Posterior cingulate gyrus (tissue), 11 donors: ENCODE data around the gene SVIL.
"Not testable (repeated sequence)": the region's sequence is repeated elsewhere in the genome, so short reads cannot be mapped to it uniquely, and the experiment has no call there.

Experiments used
- DNase-seq, 10 donors: peaks; one replicate each; pipeline versions ENCODE4 v3.0.0 to v3.0.0-alpha.2; 2020 to 2021; ENCODE audit warnings: mixed read lengths in 3 of 10
- intact Hi-C: fragments of 100-400 bp; cut with DNase I; formaldehyde crosslinking; loops from one replicate; pipeline ENCODE4 v1.15.1; 2023

Gene SVIL

DNA sequence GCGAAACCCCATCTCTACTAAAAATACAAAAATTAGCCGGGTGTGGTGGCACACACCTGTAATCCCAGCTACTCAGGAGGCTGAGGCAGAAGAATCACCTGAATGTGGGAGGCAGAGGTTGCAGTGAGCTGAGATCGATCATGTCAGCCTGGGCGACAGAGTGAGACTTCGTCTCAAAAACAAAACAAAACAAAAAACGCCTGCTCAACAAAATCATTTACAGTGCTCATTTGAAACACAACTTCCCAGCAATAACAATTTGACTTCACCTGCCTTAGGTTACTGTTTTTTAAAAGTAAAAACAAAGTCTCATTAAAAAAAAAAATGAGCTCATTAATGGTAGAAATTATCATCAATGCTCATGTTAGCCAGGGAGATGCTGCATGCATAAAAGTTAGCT lies 10.4 kb downstream of the SVIL start:
- intact Hi-C loops, DNase-seq: not testable (repeated sequence)

DNA sequence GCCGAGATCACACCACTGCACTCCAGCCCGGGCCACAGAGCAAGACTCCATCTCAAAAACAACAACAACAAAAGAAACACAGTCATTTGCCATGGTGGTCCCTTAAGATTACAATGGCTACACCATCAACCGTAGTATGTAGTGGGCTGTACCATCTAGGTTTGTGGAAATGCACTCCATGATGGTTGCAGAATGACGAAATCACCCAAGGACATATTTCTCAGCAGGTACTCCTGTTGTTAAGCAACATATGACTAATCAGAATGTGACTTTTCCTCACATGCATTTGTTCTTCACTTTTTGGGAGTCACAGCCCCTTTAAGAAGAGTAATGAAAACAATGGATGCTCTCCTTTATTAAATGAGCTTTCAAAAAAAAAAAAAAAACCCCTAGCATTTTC lies 11.0 kb downstream of the SVIL start:
- intact Hi-C loops: no loop called here
- DNase-seq: no peak

DNA sequence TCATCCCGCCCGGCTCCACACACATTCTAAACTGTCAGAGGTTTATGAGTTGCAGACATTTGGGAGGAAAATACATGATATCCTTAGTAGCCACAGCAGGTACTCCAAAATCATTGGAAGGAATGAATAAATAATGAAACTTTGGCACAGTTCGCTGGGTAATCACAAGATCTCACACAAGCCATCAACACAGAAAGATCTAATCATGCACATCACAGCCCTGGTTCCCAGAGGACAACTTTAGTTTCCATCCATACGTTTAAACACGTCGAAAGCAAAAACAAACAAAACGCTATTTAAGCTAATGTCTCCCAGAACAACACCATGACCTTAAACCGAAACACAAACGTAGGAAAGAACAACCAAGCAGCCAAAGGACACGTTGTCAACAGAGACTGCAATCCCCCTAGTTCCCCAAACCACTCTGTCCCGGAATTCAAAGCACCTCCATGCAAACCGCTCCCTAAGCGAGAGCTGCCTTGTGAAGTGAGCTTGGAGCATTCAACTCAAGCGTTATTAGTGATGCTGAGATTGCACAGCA lies 12.3 kb downstream of the SVIL start:
- intact Hi-C loops: no loop called here
- no peak for DNase-seq

DNA sequence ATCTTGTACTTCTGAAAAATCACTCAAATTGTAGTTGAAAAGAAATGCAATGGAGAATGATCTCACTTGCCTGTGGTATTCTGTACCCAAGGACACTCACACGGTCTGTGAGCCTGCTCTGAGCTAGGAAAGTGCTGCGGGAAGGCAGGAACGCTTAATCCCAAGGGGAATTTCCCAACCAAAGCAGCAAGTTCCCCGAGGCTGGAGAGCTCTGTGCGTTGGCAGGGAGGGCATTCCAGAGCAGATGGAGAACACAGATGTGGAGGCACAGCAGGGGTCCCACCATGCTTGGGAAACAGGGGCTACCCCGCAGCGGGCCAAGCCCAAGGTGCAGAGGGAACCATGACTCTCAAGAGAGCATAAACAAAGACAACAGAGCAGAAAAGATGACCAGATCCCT lies 13.6 kb downstream of the SVIL start:
- intact Hi-C loops: no loop called here
- no peak for DNase-seq

DNA sequence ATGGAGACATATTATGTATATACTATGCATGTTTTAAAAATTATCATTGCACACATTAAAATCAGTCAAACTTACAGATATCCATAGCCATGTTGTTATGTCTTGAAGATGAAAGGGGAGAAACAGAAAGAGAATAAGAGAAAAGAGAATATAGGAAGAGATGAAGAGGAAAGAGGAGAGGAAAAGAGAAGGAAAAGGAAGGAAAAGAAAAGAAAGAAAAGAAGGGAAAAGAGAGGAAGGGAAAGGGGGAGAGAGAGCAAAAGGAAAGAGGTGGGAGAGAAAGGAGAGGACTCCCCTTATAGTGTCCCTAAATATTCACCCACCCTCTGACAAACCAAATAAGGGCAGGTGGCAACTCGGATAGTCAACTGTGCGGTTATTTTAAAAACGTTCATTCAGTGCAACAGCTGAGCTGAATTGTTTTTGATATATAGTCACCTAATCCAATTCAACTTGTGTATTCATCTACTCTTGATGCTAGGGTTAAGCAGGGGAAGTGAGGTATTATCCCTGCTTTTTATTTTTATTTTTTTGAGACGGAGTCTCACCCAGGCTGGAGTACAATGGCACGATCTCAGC lies 14.6 kb downstream of the SVIL start:
- DNase-seq: no peak
- intact Hi-C loops: no loop called here

DNA sequence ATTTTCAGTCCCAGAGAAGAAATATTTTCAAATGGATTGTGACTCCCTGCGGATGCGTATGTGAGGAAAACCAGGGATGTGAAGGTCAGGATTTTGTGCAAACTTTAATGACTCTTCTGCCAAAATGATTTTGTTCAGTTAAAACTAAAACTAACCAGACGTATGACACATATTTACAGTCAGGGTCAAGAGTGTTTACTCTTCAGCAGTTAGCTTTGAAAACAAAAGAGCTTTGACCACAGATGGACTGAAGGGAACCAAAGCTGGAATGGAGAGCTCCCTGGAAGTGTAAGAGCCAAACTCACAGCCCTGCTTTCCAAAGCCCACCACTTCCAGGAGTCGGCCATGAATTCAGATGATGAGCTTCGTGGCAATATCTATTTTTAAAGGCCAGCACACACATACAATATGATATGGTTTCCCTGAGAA lies 15.5 kb downstream of the SVIL start:
- intact Hi-C loops: no loop called here
- no peak for DNase-seq

DNA sequence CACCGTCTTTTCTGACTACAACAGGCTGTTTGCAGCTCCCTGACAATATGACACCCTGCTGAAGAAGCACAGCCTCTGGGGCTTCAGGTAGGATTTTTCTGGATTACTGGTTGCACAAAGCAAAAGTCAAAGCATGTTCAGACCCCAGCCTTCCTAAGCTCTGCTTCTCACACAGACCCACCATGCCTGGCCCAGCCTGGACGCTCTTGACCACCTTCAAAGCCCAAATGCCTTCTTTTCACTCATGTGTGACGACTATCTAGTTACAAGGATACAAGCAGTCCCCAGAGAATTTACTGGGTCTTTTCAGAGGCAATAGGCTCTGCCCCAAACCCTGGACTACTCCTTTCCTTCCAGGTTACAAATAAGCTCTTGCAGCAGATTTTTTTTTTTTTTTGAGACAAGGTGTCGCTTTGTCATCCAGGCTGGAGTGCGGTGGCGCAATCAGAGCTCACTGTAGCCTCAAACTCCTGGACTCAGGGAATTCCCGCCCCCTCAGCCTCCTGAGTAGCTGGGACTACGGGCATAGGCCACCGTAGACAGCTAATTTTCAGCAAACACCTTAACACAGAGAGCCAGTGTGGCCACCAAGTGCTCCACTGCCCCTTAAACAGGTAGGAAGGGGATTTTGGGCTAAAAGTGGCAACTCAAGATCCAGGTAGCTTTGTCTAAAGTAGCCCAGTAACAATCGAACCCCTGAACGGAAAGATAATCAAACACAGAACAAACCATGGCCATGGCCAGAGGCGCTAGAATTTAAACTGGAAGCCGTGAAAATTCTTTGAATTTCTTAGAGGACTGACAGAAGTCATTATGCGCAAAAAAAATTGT lies 16.2 kb downstream of the SVIL start:
- DNase-seq: no peak
- intact Hi-C loops: no loop called here

DNA sequence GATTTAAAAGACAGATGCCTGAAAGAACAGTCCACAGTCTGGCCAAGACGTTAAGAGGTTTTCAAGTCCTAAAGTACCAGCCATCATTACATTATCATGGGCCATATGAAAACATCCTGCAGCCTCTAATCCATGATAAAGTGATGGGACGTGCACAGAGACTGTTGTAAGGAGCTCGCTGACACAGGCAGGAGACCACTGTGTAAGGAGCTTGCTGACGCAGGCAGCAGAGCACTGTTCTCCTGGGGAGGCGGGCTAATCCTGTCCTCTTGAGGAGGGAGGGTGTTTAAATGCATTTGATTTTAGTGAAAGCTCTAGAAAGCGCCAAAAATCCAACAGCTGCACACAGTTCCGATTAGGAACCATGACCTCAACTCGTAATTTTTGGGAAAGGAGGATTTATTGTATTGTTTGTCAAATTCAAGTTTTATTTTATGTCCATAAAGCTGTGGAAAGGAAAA lies 16.9 kb downstream of the SVIL start:
- intact Hi-C loops: no loop called here
- no peak for DNase-seq

DNA sequence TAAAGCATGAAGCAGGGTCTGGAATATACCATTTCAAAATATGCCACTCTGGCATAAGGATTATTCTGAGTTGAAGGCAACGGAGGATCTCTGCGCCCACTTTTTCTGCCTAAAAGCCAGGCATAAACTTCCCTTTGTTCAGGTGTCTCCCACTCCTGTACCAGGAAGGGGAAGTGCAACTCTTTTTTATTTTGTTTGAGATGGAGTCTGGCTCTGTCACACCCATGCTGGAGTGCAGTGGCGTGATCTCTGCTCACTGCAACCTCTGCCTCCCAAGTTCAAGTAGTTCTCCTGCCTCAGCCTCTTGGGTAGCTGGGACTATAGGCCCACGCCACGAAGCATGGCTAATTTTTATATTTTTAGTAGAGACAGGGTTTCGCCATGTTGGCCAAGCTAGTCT lies 18.2 kb downstream of the SVIL start:
- no peak for DNase-seq
- intact Hi-C loops: no loop called here

DNA sequence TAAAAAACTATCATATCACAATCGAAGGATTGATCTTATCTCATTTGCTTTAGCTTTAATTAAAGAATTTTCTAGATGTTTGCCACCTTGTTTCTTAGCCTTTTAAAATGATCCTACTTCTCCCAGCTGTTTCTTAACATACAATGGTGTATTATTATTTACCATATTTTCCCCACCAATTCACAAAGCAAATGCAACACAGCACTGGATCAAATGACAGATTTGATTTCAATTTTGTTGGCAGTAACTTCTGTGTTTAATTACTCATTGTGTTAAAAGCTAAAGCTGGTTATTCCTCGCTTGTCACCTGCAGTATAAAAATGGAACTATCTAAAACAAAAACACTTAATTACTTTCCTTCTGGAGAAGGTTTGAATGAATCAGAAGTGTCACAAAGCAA lies 19.6 kb downstream of the SVIL start:
- no peak for DNase-seq

DNA sequence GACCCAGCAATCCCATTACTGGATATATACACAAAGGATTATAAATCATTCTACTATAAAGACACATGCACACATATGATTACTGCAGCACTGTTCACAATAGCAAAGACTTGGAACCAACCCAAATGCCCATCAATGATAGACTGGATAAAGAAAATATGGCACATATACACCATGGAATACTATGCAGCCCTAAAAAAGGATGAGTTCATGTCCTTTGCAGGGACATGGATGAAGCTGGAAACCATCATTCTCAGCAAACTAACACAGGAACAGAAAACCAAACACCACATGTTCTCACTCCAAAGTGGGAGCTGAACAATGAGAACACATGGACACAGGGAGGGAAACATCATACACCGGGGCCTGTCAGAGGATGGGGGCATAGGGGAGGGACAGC lies 20.5 kb downstream of the SVIL start:
- intact Hi-C loops, DNase-seq: not testable (repeated sequence)

More for the DNA sequence above, 19.6 kb downstream of the SVIL start:
- intact Hi-C loops: no loop called here

DNA sequence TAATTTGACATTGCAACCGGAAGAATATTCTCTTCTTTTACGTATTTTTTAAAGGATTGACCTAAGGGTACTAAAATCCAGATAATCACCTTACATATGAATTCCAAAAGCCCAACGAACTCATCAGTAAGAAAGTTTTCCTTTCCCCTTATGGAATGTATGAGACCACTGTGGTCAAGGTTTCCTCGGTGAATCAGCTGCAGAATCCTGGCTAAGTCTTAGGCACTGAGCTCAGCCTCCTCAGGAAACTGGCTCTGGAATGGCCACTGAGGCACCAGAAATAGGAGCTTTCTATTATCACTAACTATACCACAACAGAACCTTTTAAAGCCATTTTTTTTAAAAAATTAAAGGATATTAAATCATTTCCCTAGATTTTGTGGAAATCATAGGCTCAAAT lies 21.0 kb downstream of the SVIL start:
- no peak for DNase-seq
- intact Hi-C loops: no loop called here

DNA sequence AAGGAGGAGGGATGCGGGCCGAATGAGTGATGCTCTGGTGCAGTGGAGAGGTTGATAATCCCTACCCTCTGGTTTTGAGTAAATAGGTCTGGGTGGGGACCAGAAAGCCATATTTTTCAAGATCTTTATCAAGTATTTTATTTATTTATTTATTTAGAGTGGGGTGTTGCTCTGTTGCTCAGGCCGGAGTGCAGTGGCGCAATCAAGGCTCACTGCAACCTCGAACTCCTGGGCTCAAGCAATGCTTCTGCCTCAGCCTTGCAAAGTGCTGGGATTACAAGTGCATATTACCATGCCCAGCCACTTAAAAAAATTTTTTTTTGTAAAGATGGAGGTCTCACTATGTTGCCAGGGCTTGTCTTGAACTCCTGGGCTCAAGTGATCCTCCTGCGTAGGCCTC lies 21.6 kb downstream of the SVIL start:
- intact Hi-C loops: no loop called here
- DNase-seq: no peak

DNA sequence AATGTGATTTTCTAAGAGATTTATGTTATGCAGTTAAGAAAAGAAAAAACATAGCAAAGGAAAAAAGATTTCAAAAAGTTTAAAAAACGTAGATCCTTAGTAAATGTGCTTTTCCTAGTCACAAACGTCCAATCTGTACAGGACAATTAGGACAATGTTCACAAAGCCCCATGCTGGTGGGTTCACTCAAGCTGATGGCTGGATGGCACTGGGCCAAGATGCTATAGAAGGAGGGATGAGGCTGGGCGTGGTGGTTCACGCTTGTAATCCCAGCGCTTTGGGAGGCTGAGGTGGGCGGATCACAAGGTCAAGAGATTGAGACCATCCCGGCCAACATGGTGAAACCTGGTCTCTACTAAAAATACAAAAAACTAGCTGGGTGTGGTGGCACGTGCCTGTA lies 22.1 kb downstream of the SVIL start:
- intact Hi-C loops: no loop called here
- no peak for DNase-seq

DNA sequence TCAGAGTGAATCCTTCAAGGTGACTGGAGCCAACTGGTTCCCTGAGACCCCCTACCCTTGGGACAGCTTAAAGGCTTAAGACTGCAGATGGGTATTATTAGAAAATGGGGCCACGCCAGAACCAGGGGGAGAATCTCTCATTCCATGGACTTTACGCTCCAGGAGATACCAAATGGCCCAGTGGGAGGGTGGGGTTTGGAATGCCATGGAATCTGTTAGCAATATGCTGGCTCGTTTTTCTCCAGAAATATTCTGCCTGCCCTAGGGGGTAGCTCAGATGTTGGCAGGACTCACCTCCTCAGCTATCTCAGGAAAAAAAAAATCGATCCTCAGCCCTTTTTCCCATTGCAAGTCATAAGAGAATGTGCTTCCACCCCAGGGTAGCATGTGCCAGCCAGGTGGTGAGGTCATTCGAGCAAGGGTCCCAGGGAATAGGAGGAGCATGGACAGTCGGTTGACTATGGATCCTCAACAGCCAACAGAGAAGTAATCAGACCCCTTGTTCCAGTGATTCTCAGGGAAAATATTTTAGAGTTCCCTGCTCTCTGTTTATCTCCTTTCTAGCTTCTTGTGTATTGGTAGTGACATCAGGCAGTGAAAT lies 22.9 kb downstream of the SVIL start:
- intact Hi-C loops: no loop called here
- DNase-seq: no peak

DNA sequence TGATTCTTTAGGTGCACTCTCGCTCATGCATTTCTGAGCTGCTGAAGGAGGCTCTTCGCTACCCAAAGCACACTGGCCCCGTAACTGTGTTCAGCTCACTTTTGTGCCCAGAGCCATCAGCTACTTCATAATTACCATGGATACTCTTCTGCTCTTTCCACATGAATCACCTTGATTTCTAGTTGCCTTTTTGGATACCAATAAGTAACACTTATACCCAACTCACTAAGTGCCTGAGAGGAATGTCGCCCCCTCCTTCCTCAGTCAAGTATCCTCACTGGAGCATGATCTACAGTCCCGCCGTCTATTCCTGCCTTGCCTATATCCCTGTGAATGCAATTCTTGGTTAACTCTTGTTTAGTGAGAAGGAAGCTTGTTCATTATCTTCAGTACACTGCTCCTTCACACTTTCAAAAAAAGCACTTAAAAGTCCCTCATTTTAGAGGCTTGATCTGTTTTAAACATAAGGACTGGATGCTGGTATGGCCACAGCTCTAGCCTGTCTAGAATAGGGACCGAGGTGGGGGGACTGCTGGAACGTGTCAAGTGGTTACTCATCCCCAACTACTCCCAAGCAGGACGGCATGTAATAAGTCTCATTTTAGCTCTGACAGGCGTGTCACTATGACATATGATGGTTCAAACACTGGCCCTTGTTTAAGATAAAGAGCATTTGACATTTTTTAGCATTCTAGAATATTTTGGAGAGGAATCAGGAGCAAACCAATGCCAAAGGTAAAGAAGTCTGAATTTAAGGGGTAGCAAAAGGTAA lies 23.7 kb downstream of the SVIL start:
- no peak for DNase-seq
- intact Hi-C loops: no loop called here

DNA sequence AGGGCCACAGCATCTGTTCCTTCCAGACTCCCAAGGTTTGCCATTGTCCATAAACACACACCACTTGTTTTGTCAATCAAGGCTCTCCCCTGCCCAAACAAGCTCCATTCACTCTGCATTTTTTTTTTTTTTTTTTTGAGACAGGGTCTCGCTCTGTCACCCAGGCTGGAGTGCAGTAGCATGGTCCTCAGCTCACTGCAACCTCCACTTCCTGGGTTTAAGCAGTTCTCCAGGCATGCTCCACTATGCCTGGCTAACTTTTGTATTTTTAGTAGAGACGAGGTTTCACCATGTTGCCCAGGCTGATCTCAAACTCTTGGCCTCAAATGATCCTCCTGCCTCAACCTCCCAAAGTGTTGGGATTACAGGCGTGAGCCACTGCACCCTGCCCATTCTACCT lies 24.4 kb downstream of the SVIL start:
- intact Hi-C loops, DNase-seq: not testable (repeated sequence)

DNA sequence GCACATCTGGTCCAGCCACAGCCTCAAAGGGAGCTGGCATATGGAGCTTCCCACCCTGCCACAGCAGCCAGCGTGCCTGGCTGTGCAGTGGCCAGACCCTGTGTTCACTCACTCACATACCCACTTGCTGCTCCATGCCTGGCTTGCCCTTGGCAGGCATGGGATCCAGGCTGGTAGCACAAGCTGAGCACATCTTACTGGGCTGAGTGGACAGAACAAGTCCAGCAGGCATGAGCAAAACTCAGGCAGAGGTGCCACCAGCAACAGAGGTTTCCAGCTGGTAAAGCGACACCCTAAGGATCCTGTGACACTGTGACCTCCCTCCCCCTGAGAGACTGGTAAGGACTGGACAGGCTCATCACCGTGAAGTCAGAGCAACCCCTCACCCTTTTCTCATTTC lies 25.1 kb downstream of the SVIL start:
- no peak for DNase-seq
- intact Hi-C loops: no loop called here

DNA sequence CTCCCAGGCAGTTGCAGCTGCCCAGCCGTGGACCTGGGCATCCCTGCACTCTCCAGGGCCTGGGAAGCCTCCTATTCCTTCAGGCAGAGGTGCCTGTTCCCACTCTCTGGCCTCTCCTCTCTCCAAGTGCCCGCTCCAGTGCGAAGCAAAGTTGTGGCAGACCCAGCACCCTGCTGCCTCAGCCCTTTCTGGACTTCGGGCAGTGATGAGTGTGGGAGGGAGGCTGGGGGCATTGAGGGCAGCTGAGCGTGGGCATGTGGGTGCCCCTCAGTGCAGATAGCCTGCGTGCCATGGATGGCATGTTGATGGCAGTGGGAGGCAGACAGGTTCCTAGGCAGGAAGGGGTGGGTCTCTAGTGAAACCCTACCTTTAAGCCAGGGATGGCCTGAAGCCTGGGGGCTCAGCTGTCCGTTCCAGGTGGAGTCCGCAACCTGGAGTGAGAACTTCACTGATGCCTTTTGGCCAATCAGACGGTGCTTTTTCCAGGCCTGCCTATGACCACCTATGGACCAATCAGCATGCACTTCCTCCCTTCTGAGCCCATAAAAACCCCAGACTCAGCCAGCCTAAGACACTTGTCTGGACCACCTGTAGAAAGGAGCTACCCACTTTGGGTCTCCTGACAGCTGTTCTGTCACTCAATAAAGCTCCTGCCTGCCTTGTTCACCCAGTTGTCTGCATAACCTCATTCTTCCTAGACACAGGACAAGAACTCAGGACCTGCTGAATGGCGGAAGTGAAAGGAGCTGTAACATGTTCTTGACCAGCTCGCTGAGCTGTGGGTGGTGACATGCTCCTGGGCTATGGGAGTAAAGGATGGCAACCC lies 26.1 kb downstream of the SVIL start:
- DNase-seq: no peak
- intact Hi-C loops: no loop called here

DNA sequence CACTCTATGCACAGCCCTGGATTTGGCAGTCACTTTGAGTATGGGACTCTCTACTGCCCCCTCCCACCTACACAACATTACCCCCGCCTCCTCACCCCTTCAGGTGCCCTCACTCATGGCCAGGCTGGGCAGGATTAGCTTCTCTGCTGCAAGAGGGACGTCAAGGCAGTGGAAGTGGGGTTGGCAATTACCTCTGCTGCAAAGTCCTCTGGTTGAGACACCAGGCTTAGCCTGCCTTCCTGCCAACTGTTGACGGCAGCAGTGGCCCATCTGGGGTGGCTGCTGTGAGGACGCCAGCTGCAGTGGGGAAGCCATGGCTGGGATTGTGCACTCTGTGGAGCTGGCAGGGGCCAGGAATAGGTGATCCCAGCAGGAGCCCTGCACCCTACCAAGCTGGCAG lies 26.7 kb downstream of the SVIL start:
- DNase-seq: no peak
- intact Hi-C loops: no loop called here
